HEK293 (cell line): ENCODE results near the gene MDFIC.

ENCODE experiments used
- CTCF ChIA-PET: fragments of 350-600 bp; formaldehyde crosslinking; extraction: SDS; loops from one replicate; lab custom pipeline; 2021; ENCODE audit warnings: antibody characterized with exemption; lab: Yijun Ruan, JAX
- POLR2A ChIA-PET: fragments of 300-600 bp; formaldehyde crosslinking; extraction: SDS; loops from one replicate; lab custom pipeline; 2020; ENCODE audit warnings: antibody characterized with exemption, inconsistent platforms; lab: Yijun Ruan, JAX
- H3K27ac ChIP-seq: fragments of 200-500 bp; sonication (Bioruptor generic); 2 replicates; pipeline ENCODE4 v1.5.1; 2014; ENCODE audit warnings: low read depth, low read length, control low read depth, inconsistent platforms; ENCODE audit errors: extremely low read depth
- H3K36me3 ChIP-seq, 2 experiments: fragments of 200-500 bp in 1 of 2; sonication (Bioruptor generic) in 1 of 2; 1 replicate in 1 of 2; 2 replicates in 1 of 2; pipeline ENCODE4 v1.5.1; 2014 to 2017; ENCODE audit warnings: inconsistent platforms in 2 of 2, low read length in 2 of 2; ENCODE audit not compliant: control insufficient read depth in 2 of 2, insufficient read depth in 1 of 2
- H3K4me1 ChIP-seq: fragments of 200-500 bp; sonication (Bioruptor generic); 2 replicates; pipeline ENCODE4 v1.5.1; 2014; ENCODE audit warnings: mild to moderate bottlenecking, low read length, inconsistent platforms; ENCODE audit not compliant: control insufficient read depth, insufficient read depth
- H3K4me3 ChIP-seq: 2 replicates; pipeline ENCODE4 v1.5.1; 2011; ENCODE audit warnings: low read depth, mild to moderate bottlenecking, control low read depth, low read length, moderate library complexity
- H3K9me3 ChIP-seq: fragments of 200-500 bp; sonication (Bioruptor generic); 2 replicates; pipeline ENCODE4 v1.5.1; 2014; ENCODE audit warnings: low read depth, low read length, inconsistent platforms; ENCODE audit not compliant: control insufficient read depth, insufficient read depth
- BCL11A ChIP-seq: fragments of 450-650 bp; formaldehyde crosslinking; IDR thresholded peaks from 2 replicates; pipeline ENCODE4 v1.5.1; 2016; ENCODE audit warnings: low read depth, missing biosample characterization, missing genetic modification characterization
- HIC1 ChIP-seq: fragments of 450-650 bp; formaldehyde crosslinking; IDR thresholded peaks from 2 replicates; pipeline ENCODE4 v1.5.1; 2016; ENCODE audit warnings: missing biosample characterization, missing genetic modification characterization
- RBAK ChIP-seq: fragments of 450-650 bp; formaldehyde crosslinking; IDR thresholded peaks from 2 replicates; pipeline ENCODE4 v1.5.1; 2016; ENCODE audit warnings: missing biosample characterization, missing genetic modification characterization
- TSHZ1 ChIP-seq: fragments of 450-650 bp; formaldehyde crosslinking; IDR thresholded peaks from 2 replicates; pipeline ENCODE4 v1.5.1; 2016; ENCODE audit warnings: missing biosample characterization, missing genetic modification characterization, borderline replicate concordance
- WT1 ChIP-seq: fragments of 450-650 bp; formaldehyde crosslinking; IDR thresholded peaks from 2 replicates; pipeline ENCODE4 v1.5.1; 2016; ENCODE audit warnings: missing biosample characterization, missing genetic modification characterization
- ZBTB20 ChIP-seq: fragments of 450-650 bp; formaldehyde crosslinking; IDR thresholded peaks from 2 replicates; pipeline ENCODE4 v1.5.1; 2016; ENCODE audit warnings: missing biosample characterization, missing genetic modification characterization
- ZBTB26 ChIP-seq: fragments of 450-650 bp; formaldehyde crosslinking; optimal IDR thresholded peaks from 2 replicates; pipeline ENCODE3; 2016; ENCODE audit warnings: missing biosample characterization, mild to moderate bottlenecking, missing genetic modification characterization
- ZBTB48 ChIP-seq: fragments of 450-650 bp; formaldehyde crosslinking; IDR thresholded peaks from 2 replicates; pipeline ENCODE4 v1.5.1; 2016; ENCODE audit warnings: missing biosample characterization, missing genetic modification characterization
- ZBTB7A ChIP-seq: fragments of 450-650 bp; formaldehyde crosslinking; IDR thresholded peaks from 2 replicates; pipeline ENCODE4 v1.5.1; 2016; ENCODE audit warnings: low read depth, missing biosample characterization, missing genetic modification characterization
- ZFHX2 ChIP-seq: fragments of 450-650 bp; formaldehyde crosslinking; conservative IDR thresholded peaks from 2 replicates; pipeline ENCODE4 v1.5.1; 2016; ENCODE audit warnings: missing biosample characterization, missing genetic modification characterization
- ZFP41 ChIP-seq: fragments of 450-650 bp; formaldehyde crosslinking; IDR thresholded peaks from 2 replicates; pipeline ENCODE4 v1.5.1; 2016; ENCODE audit warnings: missing biosample characterization, missing genetic modification characterization, borderline replicate concordance
- ZNF121 ChIP-seq: fragments of 450-650 bp; formaldehyde crosslinking; IDR thresholded peaks from 2 replicates; pipeline ENCODE4 v1.5.1; 2016; ENCODE audit warnings: missing biosample characterization, missing genetic modification characterization
- ZNF169 ChIP-seq: fragments of 450-650 bp; formaldehyde crosslinking; IDR thresholded peaks from 2 replicates; pipeline ENCODE4 v1.5.1; 2016; ENCODE audit warnings: missing biosample characterization, missing genetic modification characterization
- ZNF174 ChIP-seq: fragments of 450-650 bp; formaldehyde crosslinking; IDR thresholded peaks from 2 replicates; pipeline ENCODE4 v1.5.0; 2017; ENCODE audit warnings: missing biosample characterization, mild to moderate bottlenecking, missing genetic modification characterization
- ZNF221 ChIP-seq: fragments of 450-650 bp; formaldehyde crosslinking; IDR thresholded peaks from 2 replicates; pipeline ENCODE4 v1.5.1; 2017; ENCODE audit warnings: missing biosample characterization, missing genetic modification characterization, borderline replicate concordance
- ZNF366 ChIP-seq: fragments of 450-650 bp; formaldehyde crosslinking; conservative IDR thresholded peaks from 2 replicates; pipeline ENCODE4 v1.5.1; 2016; ENCODE audit warnings: missing biosample characterization, missing genetic modification characterization
- ZNF48 ChIP-seq: fragments of 450-650 bp; formaldehyde crosslinking; IDR thresholded peaks from 2 replicates; pipeline ENCODE4 v1.5.1; 2016; ENCODE audit warnings: missing biosample characterization, missing genetic modification characterization
- ZNF544 ChIP-seq: fragments of 450-650 bp; formaldehyde crosslinking; IDR thresholded peaks from 2 replicates; pipeline ENCODE4 v1.5.0; 2017; ENCODE audit warnings: missing biosample characterization, missing genetic modification characterization
- ZNF596 ChIP-seq: fragments of 450-650 bp; IDR thresholded peaks from 2 replicates; pipeline ENCODE4 v1.5.0; 2018; ENCODE audit warnings: missing biosample characterization, mild to moderate bottlenecking, missing genetic modification characterization, moderate library complexity
- ZNF610 ChIP-seq: fragments of 450-650 bp; formaldehyde crosslinking; IDR thresholded peaks from 2 replicates; pipeline ENCODE4 v1.5.1; 2016; ENCODE audit warnings: missing biosample characterization, missing genetic modification characterization, borderline replicate concordance
- ZNF629 ChIP-seq: fragments of 450-650 bp; formaldehyde crosslinking; IDR thresholded peaks from 2 replicates; pipeline ENCODE4 v1.5.1; 2017; ENCODE audit warnings: missing biosample characterization, missing genetic modification characterization
- ZNF645 ChIP-seq: fragments of 450-650 bp; formaldehyde crosslinking; IDR thresholded peaks from 2 replicates; pipeline ENCODE4; 2016; ENCODE audit warnings: missing biosample characterization, missing genetic modification characterization
- ZNF843 ChIP-seq: fragments of 450-650 bp; formaldehyde crosslinking; IDR thresholded peaks from 2 replicates; pipeline ENCODE4 v1.5.1; 2016; ENCODE audit warnings: missing biosample characterization, missing genetic modification characterization
- ZXDB ChIP-seq: fragments of 450-650 bp; formaldehyde crosslinking; IDR thresholded peaks from 2 replicates; pipeline ENCODE4 v1.5.1; 2016; ENCODE audit warnings: missing biosample characterization, missing genetic modification characterization
- TF ChIP-seq, protein P1 (sequence below): fragments of 450-650 bp; formaldehyde crosslinking; IDR thresholded peaks from 2 replicates; pipeline ENCODE4 v1.5.1; 2016; ENCODE audit warnings: missing biosample characterization, missing genetic modification characterization
- TF ChIP-seq, protein P2 (sequence below): fragments of 450-650 bp; formaldehyde crosslinking; IDR thresholded peaks from 2 replicates; pipeline ENCODE4 v1.5.0; 2017; ENCODE audit warnings: missing biosample characterization, missing genetic modification characterization, borderline replicate concordance

The MDFIC gene

GRCh38 chr7:114949231-114949630, 27.3 kb downstream of the MDFIC start:
- Histone ChIP-seq H3K4me3 (no peak overlapping the region), H3K27ac (no peak overlapping the region), H3K4me1 (no peaks in the 10 kb centered on the region), H3K36me3 (no peaks in the 10 kb centered on the region)
- TF ChIP-seq HIC1 (tag by site-specific recombination) (no peak), ZNF169 (tag by site-specific recombination) (no peak), ZNF629 (no peak), ZNF121 (no peak), ZXDB (tag by site-specific recombination) (no peak), ZBTB26 (tag by site-specific recombination) (no peak), ZNF645 (no peak), ZBTB20 (tag by site-specific recombination) (no peak), BCL11A (tag by site-specific recombination) (no peak)
- TF ChIP-seq, protein P1, sequence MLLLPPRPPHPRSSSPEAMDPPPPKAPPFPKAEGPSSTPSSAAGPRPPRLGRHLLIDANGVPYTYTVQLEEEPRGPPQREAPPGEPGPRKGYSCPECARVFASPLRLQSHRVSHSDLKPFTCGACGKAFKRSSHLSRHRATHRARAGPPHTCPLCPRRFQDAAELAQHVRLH, result no peak
- TF ChIP-seq, all 188 proteins: peak for 0
- H3K9me3 ChIP-seq, result no peaks in the 10 kb centered on the region
- ChIA-PET CTCF (interaction anchor here (0.7 kb wide), 1 partner anchor 921 kb away, joined by 3 read pairs; no protein-coding TSS in a partner anchor), POLR2A (no interaction called here)

GRCh38 chr7:114952296-114952695, 30.4 kb downstream of the MDFIC start:
- POLR2A ChIA-PET, result no interaction called here

DNA sequence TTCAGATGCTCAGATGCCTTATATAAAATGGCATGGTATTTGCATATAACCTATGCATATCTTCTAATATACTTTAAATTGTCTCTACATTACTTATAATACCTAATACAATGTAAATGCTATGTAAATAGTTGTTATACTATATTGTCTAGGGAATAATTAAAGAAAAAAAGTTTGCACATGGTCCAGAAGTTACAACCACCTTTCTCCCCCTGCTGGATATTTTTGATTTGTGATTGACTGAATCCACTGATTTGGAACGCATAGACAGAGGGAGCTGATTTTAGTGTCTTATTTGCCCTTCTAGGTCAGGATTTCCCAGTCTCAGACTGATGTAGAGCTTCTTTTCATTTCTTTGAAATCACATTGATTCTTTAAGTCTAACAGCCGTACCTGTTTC, 31.8 kb downstream of the MDFIC start:
- no peaks in the 10 kb centered on the region for H3K9me3 ChIP-seq
- no peaks in the 10 kb centered on the region for H3K36me3 ChIP-seq
- no peak overlapping the region for H3K4me3 ChIP-seq
- POLR2A ChIA-PET, result no interaction called here
- CTCF ChIA-PET, result no interaction called here
- no peak overlapping the region for H3K27ac ChIP-seq
- H3K4me1 ChIP-seq, result no peaks in the 10 kb centered on the region
- TF ChIP-seq, protein P2, sequence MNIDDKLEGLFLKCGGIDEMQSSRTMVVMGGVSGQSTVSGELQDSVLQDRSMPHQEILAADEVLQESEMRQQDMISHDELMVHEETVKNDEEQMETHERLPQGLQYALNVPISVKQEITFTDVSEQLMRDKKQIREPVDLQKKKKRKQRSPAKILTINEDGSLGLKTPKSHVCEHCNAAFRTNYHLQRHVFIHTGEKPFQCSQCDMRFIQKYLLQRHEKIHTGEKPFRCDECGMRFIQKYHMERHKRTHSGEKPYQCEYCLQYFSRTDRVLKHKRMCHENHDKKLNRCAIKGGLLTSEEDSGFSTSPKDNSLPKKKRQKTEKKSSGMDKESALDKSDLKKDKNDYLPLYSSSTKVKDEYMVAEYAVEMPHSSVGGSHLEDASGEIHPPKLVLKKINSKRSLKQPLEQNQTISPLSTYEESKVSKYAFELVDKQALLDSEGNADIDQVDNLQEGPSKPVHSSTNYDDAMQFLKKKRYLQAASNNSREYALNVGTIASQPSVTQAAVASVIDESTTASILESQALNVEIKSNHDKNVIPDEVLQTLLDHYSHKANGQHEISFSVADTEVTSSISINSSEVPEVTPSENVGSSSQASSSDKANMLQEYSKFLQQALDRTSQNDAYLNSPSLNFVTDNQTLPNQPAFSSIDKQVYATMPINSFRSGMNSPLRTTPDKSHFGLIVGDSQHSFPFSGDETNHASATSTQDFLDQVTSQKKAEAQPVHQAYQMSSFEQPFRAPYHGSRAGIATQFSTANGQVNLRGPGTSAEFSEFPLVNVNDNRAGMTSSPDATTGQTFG, result no peak
- no peak for TF ChIP-seq TSHZ1 (tag by site-specific recombination)
- TF ChIP-seq RBAK (tag by site-specific recombination), result no peak
- TF ChIP-seq ZNF221 (tag by site-specific recombination), result no peak
- TF ChIP-seq ZNF366, result no peak
- no peak for TF ChIP-seq ZNF174 (tag by site-specific recombination)
- no peak for TF ChIP-seq ZNF544 (tag by site-specific recombination)
- no peak for TF ChIP-seq ZNF596 (tag by site-specific recombination)
- TF ChIP-seq ZBTB48 (tag by site-specific recombination), result no peak
- no peak for TF ChIP-seq ZNF48 (tag by site-specific recombination)
- TF ChIP-seq ZNF629, result no peak

More at GRCh38 chr7:114952296-114952695, 30.4 kb downstream of the MDFIC start:
- CTCF ChIA-PET, result no interaction called here
- H3K9me3 ChIP-seq, result no peaks in the 10 kb centered on the region
- H3K27ac ChIP-seq, result no peak overlapping the region
- H3K4me3 ChIP-seq, result no peak overlapping the region
- TF ChIP-seq ZNF610 (tag by site-specific recombination) (no peak), WT1 (tag by site-specific recombination) (no peak), ZBTB7A (tag by site-specific recombination) (no peak), ZFP41 (tag by site-specific recombination) (no peak), ZNF843 (tag by site-specific recombination) (no peak), ZFHX2 (no peak), ZNF221 (tag by site-specific recombination) (no peak)
- H3K4me1 ChIP-seq, result no peaks in the 10 kb centered on the region
- H3K36me3 ChIP-seq, result no peaks in the 10 kb centered on the region
